OCI-LY1 (cell line): Measurements from ENCODE around the gene CORO2B.

ENCODE experiments used
- H2AFZ ChIP-seq: fragments of 200-600 bp; sonication (generic), shearing (Covaris generic); 2 replicates; pipeline ENCODE4 v1.6.0; 2014; ENCODE audit warnings: antibody characterized with exemption, mild to moderate bottlenecking, low read length
- H3F3A ChIP-seq: fragments of 200-600 bp; sonication (generic), shearing (Covaris generic); 2 replicates; pipeline ENCODE4 v1.6.0; 2014; ENCODE audit warnings: mild to moderate bottlenecking, antibody characterized with exemption, low read length, moderate library complexity; ENCODE audit not compliant: insufficient read depth
- H3K27ac ChIP-seq: fragments of 200-600 bp; sonication (generic); 2 replicates; pipeline ENCODE4 v1.5.1; 2014; ENCODE audit warnings: low read length, mixed run types, mild to moderate bottlenecking, low read depth; ENCODE audit not compliant: poor library complexity, severe bottlenecking
- H3K27me3 ChIP-seq: fragments of 200-600 bp; sonication (generic); 2 replicates; pipeline ENCODE4 v1.6.0; 2014; ENCODE audit warnings: antibody characterized with exemption, mild to moderate bottlenecking, low read length, moderate library complexity; ENCODE audit not compliant: insufficient read depth
- H3K36me3 ChIP-seq: fragments of 200-600 bp; sonication (generic); 2 replicates; pipeline ENCODE4 v1.6.1; 2014; ENCODE audit warnings: mild to moderate bottlenecking, antibody characterized with exemption, low read length, moderate library complexity, mixed read lengths; ENCODE audit not compliant: insufficient read depth
- H3K4me1 ChIP-seq: fragments of 200-600 bp; sonication (generic); 2 replicates; pipeline ENCODE4 v1.5.1; 2014; ENCODE audit warnings: mild to moderate bottlenecking, low read length, moderate library complexity; ENCODE audit not compliant: insufficient read depth, severe bottlenecking
- H3K4me2 ChIP-seq: fragments of 200-600 bp; sonication (generic), shearing (Covaris generic); 2 replicates; pipeline ENCODE4 v1.6.1; 2014; ENCODE audit warnings: low read length
- H3K4me3 ChIP-seq: fragments of 200-600 bp; sonication (generic); 2 replicates; pipeline ENCODE4 v1.5.1; 2014; ENCODE audit warnings: low read length, low read depth, mild to moderate bottlenecking, mixed read lengths; ENCODE audit not compliant: poor library complexity, severe bottlenecking
- H3K79me2 ChIP-seq: fragments of 200-600 bp; shearing (Covaris generic); 2 replicates; pipeline ENCODE4 v1.6.1; 2016; ENCODE audit warnings: mixed run types, low read length, mixed read lengths; ENCODE audit not compliant: insufficient read depth
- H3K9ac ChIP-seq: fragments of 200-600 bp; sonication (generic), shearing (Covaris generic); 2 replicates; pipeline ENCODE4 v1.6.1; 2014; ENCODE audit warnings: mild to moderate bottlenecking, low read length, mixed read lengths
- H3K9me2 ChIP-seq: fragments of 200-600 bp; sonication (generic), shearing (Covaris generic); 2 replicates; pipeline ENCODE4 v1.6.1; 2014; ENCODE audit warnings: low read depth, mild to moderate bottlenecking, low read length, mixed read lengths
- H3K9me3 ChIP-seq: fragments of 200-600 bp; shearing (Covaris generic); 2 replicates; pipeline ENCODE4 v1.6.1; 2014; ENCODE audit warnings: low read length, mixed read lengths
- H4K20me1 ChIP-seq: fragments of 200-600 bp; sonication (generic), shearing (Covaris generic); 2 replicates; pipeline ENCODE4 v1.6.0; 2016; ENCODE audit warnings: mild to moderate bottlenecking, low read length; ENCODE audit not compliant: insufficient read depth
- CTCF ChIP-seq: fragments of 200-600 bp; sonication (generic), shearing (Covaris generic); IDR thresholded peaks from 2 replicates; pipeline ENCODE4 v1.5.1; 2017; ENCODE audit warnings: mild to moderate bottlenecking, antibody characterized with exemption, low read length, moderate library complexity, mixed read lengths
- EZH2 ChIP-seq: fragments of 200-600 bp; sonication (generic), shearing (Covaris generic); IDR thresholded peaks from 2 replicates; pipeline ENCODE4 v1.8.0; 2017; ENCODE audit warnings: borderline replicate concordance, mixed run types, mild to moderate bottlenecking, antibody characterized with exemption, low read length, moderate library complexity, mixed read lengths

Gene CORO2B

GRCh38 chr15:68717951-68718350 lies 139.2 kb downstream of the CORO2B start:
- Histone ChIP-seq H3K4me1 (no peaks in the 10 kb centered on the region), H3K9me3 (no peaks in the 10 kb centered on the region), H3K79me2 (no peaks in the 10 kb centered on the region), H3F3A (no peaks in the 10 kb centered on the region), H2AFZ (no peak overlapping the region), H3K27ac (no peak overlapping the region), H4K20me1 (no peaks in the 10 kb centered on the region), H3K36me3 (no peaks in the 10 kb centered on the region), H3K27me3 (peaks cover 4% of the 10 kb centered on the region), H3K9ac (no peak overlapping the region), H3K4me2 (no peak overlapping the region), H3K4me3 (no peak overlapping the region), H3K9me2 (no peaks in the 10 kb centered on the region)
- TF ChIP-seq EZH2 (no peak), CTCF (no peak)

GRCh38 chr15:68718468-68718867 lies 139.7 kb downstream of the CORO2B start:
- Histone ChIP-seq H3K27ac (no peak overlapping the region), H3K79me2 (no peaks in the 10 kb centered on the region), H2AFZ (no peak overlapping the region), H3K36me3 (no peaks in the 10 kb centered on the region), H3K4me3 (no peak overlapping the region), H3K27me3 (peaks cover 4% of the 10 kb centered on the region), H3K4me1 (no peaks in the 10 kb centered on the region), H3F3A (no peaks in the 10 kb centered on the region), H3K4me2 (no peak overlapping the region), H4K20me1 (no peaks in the 10 kb centered on the region), H3K9ac (no peak overlapping the region), H3K9me3 (no peaks in the 10 kb centered on the region), H3K9me2 (no peaks in the 10 kb centered on the region)
- TF ChIP-seq EZH2 = no peak
- no peak for TF ChIP-seq CTCF

- TF ChIP-seq CTCF (no peak), EZH2 (no peak)
- H4K20me1 ChIP-seq = no peaks in the 10 kb centered on the region
- H3K9ac ChIP-seq = no peak overlapping the region
- no peak overlapping the region for H3K27ac ChIP-seq
- no peaks in the 10 kb centered on the region for H3K36me3 ChIP-seq
- H3K9me3 ChIP-seq = no peaks in the 10 kb centered on the region
- no peak overlapping the region for H2AFZ ChIP-seq
- no peak overlapping the region for H3K4me2 ChIP-seq
- no peaks in the 10 kb centered on the region for H3K9me2 ChIP-seq
- no peaks in the 10 kb centered on the region for H3F3A ChIP-seq
- peaks cover 4% of the 10 kb centered on the region for H3K27me3 ChIP-seq
- H3K4me3 ChIP-seq = no peak overlapping the region
- no peaks in the 10 kb centered on the region for H3K79me2 ChIP-seq
- no peaks in the 10 kb centered on the region for H3K4me1 ChIP-seq
These were observed 140.3 kb downstream of the CORO2B start for GRCh38 chr15:68719051-68719450.
